NK-92 (cell line): ENCODE measurements around the gene ERO1B.

Experiments used
- DNase-seq: peaks from one replicate; lab custom pipeline; 2025; ENCODE audit not compliant: unreplicated experiment; lab: John Stamatoyannopoulos, UW

Gene ERO1B

DNA sequence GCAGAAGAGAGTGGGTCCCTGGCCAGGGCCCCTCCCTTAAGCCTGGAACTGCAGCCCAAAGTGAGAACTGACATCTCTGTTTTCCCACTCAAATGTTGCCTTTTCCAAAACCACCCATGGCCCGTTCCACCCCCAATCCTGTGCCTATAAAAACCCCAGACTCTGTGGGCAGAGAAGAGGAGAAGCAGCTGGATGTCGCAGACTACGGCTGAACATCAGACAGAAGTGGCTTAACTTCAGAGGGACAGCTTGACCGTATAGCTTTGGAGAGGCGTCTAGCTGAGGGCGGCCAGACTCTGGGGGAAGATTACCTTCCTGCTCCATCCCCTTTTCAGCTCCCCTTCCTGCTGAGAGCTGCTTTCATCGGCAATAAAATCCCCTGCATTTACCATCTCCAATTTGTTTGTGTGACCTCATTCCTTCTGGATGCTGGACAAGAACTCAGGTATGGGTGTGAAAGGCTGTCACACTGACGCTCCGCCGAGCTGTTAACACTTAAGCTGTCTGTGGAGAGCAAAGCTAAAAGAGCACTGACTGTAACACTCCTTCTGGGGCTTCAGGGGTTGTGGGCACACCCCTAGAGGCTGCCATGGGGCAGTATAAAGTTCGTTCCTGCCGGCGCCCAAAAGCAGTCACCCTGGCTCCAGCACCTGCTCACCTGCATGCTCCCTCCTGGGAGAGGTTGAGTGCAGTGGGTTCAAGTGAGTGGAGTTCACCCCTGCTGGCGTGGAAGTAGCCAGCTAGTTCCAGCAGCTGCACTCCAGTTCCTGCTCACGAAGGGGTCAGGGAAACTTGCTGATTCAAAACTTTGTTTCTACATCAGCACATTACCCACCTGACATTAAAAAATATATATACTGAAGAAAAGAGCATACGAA lies 19.6 kb upstream of the ERO1B start:
- no peak for DNase-seq

DNA sequence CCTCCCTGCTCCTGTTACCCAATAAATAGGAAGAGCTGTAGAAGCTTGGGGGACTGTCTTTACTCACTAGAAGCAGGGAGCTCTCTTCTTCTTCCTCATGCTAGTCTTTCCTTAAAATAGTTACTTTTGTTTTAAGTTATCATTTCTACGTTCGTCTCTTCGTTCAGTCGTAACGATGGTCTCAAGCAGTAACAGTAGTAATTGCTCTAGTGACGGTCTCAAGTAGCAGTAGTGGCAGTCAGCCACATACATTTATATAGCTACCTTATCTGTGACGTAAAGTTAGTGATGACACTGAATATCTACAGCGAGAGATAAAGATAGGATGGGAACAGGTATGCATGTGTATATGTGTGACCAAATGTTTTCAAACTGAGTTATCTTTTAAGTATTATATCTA lies 15.4 kb upstream of the ERO1B start:
- DNase-seq = no peak

- no peak for DNase-seq
Observed at GRCh38 chr1:236292425-236292824, 10.7 kb upstream of the ERO1B start.

- DNase-seq = no peak
Observed at GRCh38 chr1:236289492-236290131, 7.9 kb upstream of the ERO1B start.

GRCh38 chr1:236288620-236288976 lies 6.8 kb upstream of the ERO1B start:
- no peak for DNase-seq

- DNase-seq = no peak
Observed at GRCh38 chr1:236287757-236288619, 6.2 kb upstream of the ERO1B start.

GRCh38 chr1:236287356-236287755 lies 5.6 kb upstream of the ERO1B start:
- no peak for DNase-seq

- DNase-seq = no peak
Observed at GRCh38 chr1:236284291-236284721, 2.5 kb upstream of the ERO1B start.

- DNase-seq = no peak
Observed at GRCh38 chr1:236282719-236283118, 961 bp upstream of the ERO1B start.

DNA sequence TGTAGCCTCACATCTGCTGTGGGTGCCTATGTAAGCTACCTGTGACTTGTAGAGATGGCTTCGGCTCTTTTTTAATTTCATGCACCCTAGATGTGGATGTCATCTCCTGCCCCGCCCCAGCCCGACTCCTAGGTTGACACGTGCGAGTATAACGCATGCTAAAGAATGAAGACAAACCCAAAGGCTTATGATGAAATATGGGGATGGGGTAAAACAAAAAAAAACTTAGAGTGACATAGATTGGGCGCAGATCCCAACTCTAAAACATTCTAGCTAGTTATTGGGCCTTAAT lies 613 bp upstream of the ERO1B start:
- DNase-seq = no peak

GRCh38 chr1:236281198-236281653 lies 532 bp downstream of the ERO1B start:
- no peak for DNase-seq

DNA sequence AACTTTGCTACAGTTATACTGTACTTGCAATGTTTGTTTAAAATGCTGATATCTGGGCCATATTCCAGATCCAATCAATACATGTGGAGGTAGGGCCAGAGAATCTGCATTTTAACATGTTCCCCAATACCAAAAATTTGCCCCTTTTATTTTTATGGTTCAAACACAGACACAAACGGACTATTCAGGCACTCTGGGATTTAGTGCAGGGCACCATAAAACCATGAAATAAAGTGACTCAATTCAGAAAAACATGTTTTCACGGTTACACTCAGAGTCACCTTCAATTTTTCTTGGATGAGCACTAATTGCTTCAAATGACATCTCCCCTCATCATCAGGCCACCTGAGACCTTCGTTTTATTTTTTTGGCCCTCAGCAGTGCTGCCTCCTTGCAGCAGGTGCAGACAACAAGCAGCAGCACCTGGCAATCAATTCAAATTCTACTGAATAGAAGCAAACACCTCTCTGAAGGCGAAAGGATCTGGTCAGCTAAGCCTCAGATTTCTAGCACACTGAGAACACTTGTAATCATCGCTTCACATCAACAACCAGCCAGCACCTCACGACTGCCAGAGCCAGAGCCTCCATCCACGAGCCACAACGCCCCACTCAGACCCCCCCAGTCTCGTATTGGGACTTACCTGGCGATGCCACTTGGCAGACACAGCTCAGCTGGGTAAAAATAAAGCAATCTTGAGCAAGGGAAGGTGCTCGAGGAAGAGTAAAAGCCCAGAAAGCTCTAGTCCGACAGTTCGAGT lies 1.1 kb downstream of the ERO1B start:
- DNase-seq = no peak

GRCh38 chr1:236275586-236275985 lies 6.2 kb downstream of the ERO1B start:
- no peak for DNase-seq

- DNase-seq = no peak
Observed at GRCh38 chr1:236275061-236275460, 6.7 kb downstream of the ERO1B start.

- DNase-seq = no peak
Observed at GRCh38 chr1:236273358-236273757, 8.4 kb downstream of the ERO1B start.

DNA sequence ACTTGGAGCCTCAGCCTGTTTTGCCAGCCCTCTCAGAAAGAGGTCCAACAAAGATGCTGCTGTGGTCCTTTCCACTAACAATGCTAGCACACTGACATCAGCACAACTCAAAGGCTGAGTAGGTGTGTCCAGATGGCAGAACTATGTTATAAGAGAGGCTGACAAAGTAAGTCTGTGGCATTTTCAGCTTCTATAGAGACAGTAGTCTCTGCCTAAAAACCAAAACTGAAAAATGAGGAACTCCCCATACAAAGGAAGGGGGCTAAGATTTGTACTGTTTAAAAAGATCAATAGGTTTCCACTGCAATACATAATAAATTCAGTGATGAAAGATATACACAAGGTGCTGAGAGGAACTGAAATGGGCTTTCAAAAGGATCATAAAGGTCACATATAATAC lies 12.3 kb downstream of the ERO1B start:
- no peak for DNase-seq

DNA sequence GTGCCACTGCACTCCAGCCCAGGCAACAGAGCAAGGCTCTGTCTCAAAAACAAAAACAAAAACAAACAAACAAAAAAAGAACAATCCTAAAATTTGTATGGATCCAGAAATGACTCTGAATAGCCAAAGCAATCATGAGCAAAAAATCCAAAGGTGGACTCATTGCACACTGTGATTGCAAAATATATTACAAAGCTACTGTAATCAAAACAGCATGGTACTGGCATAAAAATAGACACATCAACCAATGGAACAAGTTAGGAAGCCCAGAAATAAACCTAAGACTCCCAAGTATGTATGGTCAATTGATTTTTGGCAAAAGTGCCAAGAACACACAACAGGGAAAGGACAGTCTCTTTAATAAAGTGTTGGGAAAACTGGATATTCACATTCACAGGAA lies 19.9 kb downstream of the ERO1B start:
- DNase-seq = no peak

- DNase-seq = no peak
Observed at GRCh38 chr1:236261033-236261432, 20.7 kb downstream of the ERO1B start.

DNA sequence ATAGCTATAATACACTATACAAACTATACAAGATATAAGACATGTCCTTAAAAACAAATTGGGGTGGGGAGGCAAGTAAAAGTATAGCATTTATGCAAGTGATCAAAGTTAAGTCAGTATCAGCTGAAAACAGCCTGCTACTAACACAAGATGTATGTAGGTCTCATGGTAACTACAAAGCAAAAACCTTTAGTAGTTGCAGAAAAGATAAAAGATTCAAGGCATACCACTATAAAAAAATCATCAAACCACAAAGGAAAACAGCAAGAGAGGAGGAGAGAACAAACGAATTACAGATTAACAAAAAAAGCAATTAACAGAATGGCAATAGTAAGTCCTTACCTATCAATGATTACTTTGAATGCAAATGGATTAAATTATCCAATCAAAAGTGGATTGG lies 22.7 kb downstream of the ERO1B start:
- no peak for DNase-seq

DNA sequence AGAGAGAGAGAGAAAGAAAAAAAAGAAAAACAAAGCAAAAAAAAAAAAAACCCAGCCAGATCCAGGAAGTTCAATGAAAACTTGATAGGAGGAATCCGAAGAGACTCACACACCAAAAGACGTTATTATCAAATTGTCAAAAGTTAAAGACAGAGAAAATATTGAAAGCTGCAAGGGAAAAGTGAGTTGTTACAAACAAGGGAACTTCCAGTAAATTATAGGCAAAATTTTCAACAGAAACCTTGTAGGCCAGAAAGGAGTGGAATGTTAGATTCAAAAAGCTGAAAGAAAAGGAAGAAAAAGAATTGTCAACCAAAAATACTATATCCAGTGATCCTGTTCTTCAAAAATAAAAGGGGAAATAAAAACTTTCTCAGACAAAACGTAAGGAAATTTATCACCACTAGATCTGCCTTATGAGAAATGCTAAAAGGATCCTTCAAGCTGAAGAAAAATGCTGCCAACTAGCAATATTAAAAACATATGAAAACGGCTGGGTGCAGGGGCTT lies 23.6 kb downstream of the ERO1B start:
- no peak for DNase-seq

DNA sequence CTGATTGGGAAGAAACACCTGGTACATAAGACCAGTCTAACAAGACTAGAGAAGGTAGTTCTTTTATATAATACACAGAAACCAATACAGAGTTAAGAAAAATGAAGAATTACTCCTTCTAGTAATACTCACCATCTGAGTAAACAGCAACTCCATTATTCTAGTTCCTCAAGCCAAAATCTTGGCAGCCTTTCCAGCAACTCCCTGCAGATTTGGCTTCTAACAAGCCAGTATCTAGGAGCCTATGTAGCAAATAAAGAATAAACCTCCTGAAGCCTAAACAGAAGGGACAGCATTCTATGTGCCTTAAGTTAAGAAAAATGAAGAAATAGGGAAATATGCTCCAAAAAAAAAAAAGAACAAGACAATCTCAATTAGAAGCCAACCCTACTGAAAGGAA lies 24.5 kb downstream of the ERO1B start:
- DNase-seq = no peak
